ENCODE data around the gene COX7A2L. TPM values are rescaled to one million over a fixed set of nuclear protein-coding genes. Genes with fewer than 3 reads are reported as not detected.

The COX7A2L gene
- total RNA-seq, 3 donors from 2014 or later (not counting 1 experiment from before 2014, with no cell fraction given) = 45.8 to 59.1 (median 58.1) TPM

GRCh38 chr2:42340045-42340937 lies 20.7 kb downstream of the COX7A2L start:
- Histone ChIP-seq H3K9me3 (ENCODE audit: control insufficient read depth, insufficient read depth, low read length) (no peaks in the 10 kb centered on the region), H3K4me3 (ENCODE audit: low read length) (no peak overlapping the region), H3K27ac (ENCODE audit: low read length) (no peak overlapping the region), H3K27me3 (ENCODE audit: control insufficient read depth, insufficient read depth, low read length) (no peaks in the 10 kb centered on the region), H3K36me3 (ENCODE audit: control insufficient read depth, insufficient read depth, low read length) (peaks cover 17% of the 10 kb centered on the region), H3K4me1 (ENCODE audit: control insufficient read depth, insufficient read depth, low read length) (peaks cover 7% of the 10 kb centered on the region)
- Mint-ChIP-seq H3K27ac (peak overlapping the region; percentile 12 to 43), H3K4me3 (no peak overlapping the region), H3K9me3 (no peaks in the 10 kb centered on the region), H3K4me1 (peaks cover 26 to 48% of the 10 kb centered on the region in 2 donors), H3K27me3 (ENCODE audit: low read depth in 2 of 2) (no peaks in the 10 kb centered on the region), H3K36me3 (no peaks in the 10 kb centered on the region)
- TF ChIP-seq CTCF (IDR thresholded peaks at IDR 0.05) = no peak
- no peak for ATAC-seq
- DNase-seq = no peak
- intact Hi-C loops (cut with micrococcal nuclease) = no loop called here
- WGBS (ENCODE audit: insufficient coverage) = 84% methylated on average over 23 of the region's 23 CpGs

- Mint-ChIP-seq H3K4me1 (peaks cover 26 to 48% of the 10 kb centered on the region in 2 donors), H3K4me3 (no peak overlapping the region), H3K9me3 (no peaks in the 10 kb centered on the region), H3K27ac (peak overlapping the region; percentile 12 to 43), H3K36me3 (no peaks in the 10 kb centered on the region), H3K27me3 (ENCODE audit: low read depth in 2 of 2) (no peaks in the 10 kb centered on the region)
- TF ChIP-seq CTCF (IDR thresholded peaks at IDR 0.05) = no peak
- WGBS (ENCODE audit: insufficient coverage) = 90% methylated on average over 21 of the region's 21 CpGs
- ATAC-seq (no peak), DNase-seq (no peak)
- H3K4me3 ChIP-seq (ENCODE audit: low read length) = no peak overlapping the region
- intact Hi-C loops (cut with micrococcal nuclease) = no loop called here
- no peaks in the 10 kb centered on the region for H3K27me3 ChIP-seq (ENCODE audit: control insufficient read depth, insufficient read depth, low read length)
- H3K9me3 ChIP-seq (ENCODE audit: control insufficient read depth, insufficient read depth, low read length) = no peaks in the 10 kb centered on the region
- peaks cover 19% of the 10 kb centered on the region for H3K36me3 ChIP-seq (ENCODE audit: control insufficient read depth, insufficient read depth, low read length)
- no peak overlapping the region for H3K27ac ChIP-seq (ENCODE audit: low read length)
- H3K4me1 ChIP-seq (ENCODE audit: control insufficient read depth, insufficient read depth, low read length) = peaks cover 7% of the 10 kb centered on the region
Observed at GRCh38 chr2:42339191-42339912, 21.7 kb downstream of the COX7A2L start.

- DNase-seq = no peak
- Mint-ChIP-seq H3K4me1 (peaks cover 26 to 47% of the 10 kb centered on the region in 2 donors), H3K27me3 (ENCODE audit: low read depth in 2 of 2) (no peaks in the 10 kb centered on the region), H3K27ac (peak overlapping the region in 1 of 2 donors; percentile 34), H3K9me3 (no peaks in the 10 kb centered on the region), H3K36me3 (peaks cover under 1% of the 10 kb centered on the region), H3K4me3 (no peak overlapping the region)
- no peak for ATAC-seq
- intact Hi-C loops (cut with micrococcal nuclease) = no loop called here
- no peak for TF ChIP-seq CTCF (IDR thresholded peaks at IDR 0.05)
- Histone ChIP-seq H3K27me3 (ENCODE audit: control insufficient read depth, insufficient read depth, low read length) (no peaks in the 10 kb centered on the region), H3K27ac (ENCODE audit: low read length) (no peak overlapping the region), H3K4me3 (ENCODE audit: low read length) (no peak overlapping the region), H3K4me1 (ENCODE audit: control insufficient read depth, insufficient read depth, low read length) (peaks cover 7% of the 10 kb centered on the region), H3K9me3 (ENCODE audit: control insufficient read depth, insufficient read depth, low read length) (no peaks in the 10 kb centered on the region), H3K36me3 (ENCODE audit: control insufficient read depth, insufficient read depth, low read length) (peaks cover 23% of the 10 kb centered on the region)
- 95% methylated on average over 12 of the region's 13 CpGs for WGBS (ENCODE audit: insufficient coverage)
Observed at GRCh38 chr2:42338567-42339190, 22.3 kb downstream of the COX7A2L start.
